SU-DHL-6 (cell line): ENCODE measurements around the gene SLC5A10.

ENCODE experiments used
- H2AFZ ChIP-seq: fragments of 200-600 bp; sonication (generic); 2 replicates; pipeline ENCODE4 v1.6.1; 2014; ENCODE audit warnings: low read depth, mild to moderate bottlenecking, moderate library complexity, mixed read lengths, antibody characterized with exemption, low read length; ENCODE audit not compliant: severe bottlenecking
- H3F3A ChIP-seq: fragments of 200-600 bp; shearing (Covaris generic); 2 replicates; pipeline ENCODE4 v1.6.0; 2016; ENCODE audit warnings: antibody characterized with exemption, mild to moderate bottlenecking; ENCODE audit not compliant: insufficient read depth
- H3K27ac ChIP-seq: fragments of 200-600 bp; sonication (generic); 2 replicates; pipeline ENCODE4 v1.5.1; 2016; ENCODE audit warnings: low read depth, mild to moderate bottlenecking, low read length, moderate library complexity, mixed read lengths
- H3K27me3 ChIP-seq: fragments of 200-600 bp; sonication (generic), shearing (Covaris generic); 2 replicates; pipeline ENCODE4 v1.6.0; 2014; ENCODE audit warnings: mild to moderate bottlenecking, low read length
- H3K36me3 ChIP-seq: fragments of 200-600 bp; sonication (generic); 2 replicates; pipeline ENCODE4 v1.6.1; 2014; ENCODE audit warnings: mild to moderate bottlenecking, low read length, mixed read lengths
- H3K4me2 ChIP-seq: fragments of 300-600, 200-600 bp; shearing (Covaris generic), sonication (generic); 2 replicates; pipeline ENCODE4 v1.6.0; 2014; ENCODE audit warnings: low read length, low read depth, mild to moderate bottlenecking; ENCODE audit not compliant: poor library complexity, severe bottlenecking
- H3K4me3 ChIP-seq: fragments of 200-600 bp; sonication (generic); 2 replicates; pipeline ENCODE4 v1.5.1; 2014; ENCODE audit warnings: antibody characterized with exemption, low read length, mild to moderate bottlenecking, mixed read lengths; ENCODE audit not compliant: insufficient read depth, poor library complexity, severe bottlenecking
- H3K79me2 ChIP-seq: fragments of 200-600 bp; sonication (generic); 2 replicates; pipeline ENCODE4 v1.6.1; 2014; ENCODE audit warnings: mild to moderate bottlenecking, low read length, moderate library complexity; ENCODE audit not compliant: insufficient read depth
- H3K9ac ChIP-seq: fragments of 200-600 bp; sonication (generic); 2 replicates; pipeline ENCODE4 v1.7.0; 2014; ENCODE audit warnings: mild to moderate bottlenecking, low read length
- H3K9me2 ChIP-seq: fragments of 200-600 bp; sonication (generic); replicated peaks from 2 replicates; pipeline ENCODE4 v1.6.1; 2014; ENCODE audit warnings: low read length; ENCODE audit not compliant: insufficient read depth
- H3K9me3 ChIP-seq: fragments of 200-600 bp; sonication (generic); 2 replicates; pipeline ENCODE4 v1.6.1; 2014; ENCODE audit warnings: low read length, mixed read lengths; ENCODE audit not compliant: insufficient read depth
- H4K20me1 ChIP-seq: fragments of 200-600 bp; sonication (generic); 2 replicates; pipeline ENCODE4 v1.6.1; 2014; ENCODE audit warnings: low read depth, mild to moderate bottlenecking, antibody characterized with exemption, low read length, moderate library complexity, mixed read lengths
- CTCF ChIP-seq: fragments of 200-600 bp; sonication (generic); IDR thresholded peaks from one replicate; pipeline ENCODE4 v1.5.1; 2017; ENCODE audit warnings: antibody characterized with exemption, mild to moderate bottlenecking, low read length, moderate library complexity; ENCODE audit not compliant: insufficient read depth, poor library complexity, severe bottlenecking
- EZH2phosphoT487 ChIP-seq: fragments of 200-600 bp; sonication (generic), shearing (Covaris generic); conservative IDR thresholded peaks from 2 replicates; pipeline ENCODE4 v1.6.1; 2018; ENCODE audit warnings: mild to moderate bottlenecking, antibody characterized with exemption, low read length, moderate library complexity, mixed read lengths

SLC5A10 gene

GRCh38 chr17:18938692-18939023, 13.3 kb upstream of the SLC5A10 start:
- no peaks in the 10 kb centered on the region for H3K9me2 ChIP-seq
- no peak overlapping the region for H3K4me3 ChIP-seq
- H3K27ac ChIP-seq, result no peak overlapping the region
- no peak overlapping the region for H3K9ac ChIP-seq
- H3F3A ChIP-seq, result 0 out of 2 replicates have a peak, but pooled peaks cover 6% of the 10 kb centered on the region
- no peaks in the 10 kb centered on the region for H3K79me2 ChIP-seq
- no peaks in the 10 kb centered on the region for H3K9me3 ChIP-seq
- no peaks in the 10 kb centered on the region for H3K36me3 ChIP-seq
- no peaks in the 10 kb centered on the region for H3K27me3 ChIP-seq
- no peak overlapping the region for H2AFZ ChIP-seq
- no peak overlapping the region for H3K4me2 ChIP-seq
- no peaks in the 10 kb centered on the region for H4K20me1 ChIP-seq
- TF ChIP-seq CTCF (no peak), EZH2phosphoT487 (no peak)

DNA sequence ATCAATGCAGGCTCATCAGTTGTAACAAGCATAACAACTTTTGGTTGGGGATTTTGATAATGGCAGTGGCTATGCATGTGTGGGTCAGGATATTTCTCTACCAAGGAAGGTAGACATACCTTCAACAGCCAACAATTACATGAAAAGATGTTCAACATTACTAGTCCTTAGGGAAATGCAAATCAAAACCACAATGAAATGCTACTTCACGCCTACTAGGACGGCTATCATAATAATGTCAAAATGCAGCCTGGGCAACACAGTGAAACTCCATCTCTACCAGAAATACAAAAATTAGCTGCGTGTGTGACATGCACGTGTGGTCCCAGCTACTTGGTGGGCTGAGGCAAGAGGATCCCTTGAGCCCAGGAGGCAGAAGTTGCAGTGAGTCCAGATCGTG, 7.3 kb upstream of the SLC5A10 start:
- H4K20me1 ChIP-seq, result no peaks in the 10 kb centered on the region
- no peak overlapping the region for H3K27ac ChIP-seq
- H3K27me3 ChIP-seq, result no peaks in the 10 kb centered on the region
- no peak for TF ChIP-seq EZH2phosphoT487
- H3K9ac ChIP-seq, result no peak overlapping the region
- H3K4me3 ChIP-seq, result no peak overlapping the region
- H3K79me2 ChIP-seq, result no peaks in the 10 kb centered on the region
- H3F3A ChIP-seq, result no peaks in the 10 kb centered on the region
- H3K36me3 ChIP-seq, result no peaks in the 10 kb centered on the region
- no peaks in the 10 kb centered on the region for H3K9me2 ChIP-seq
- H3K9me3 ChIP-seq, result no peaks in the 10 kb centered on the region
- H3K4me2 ChIP-seq, result peak overlapping the region; percentile 11
- no peak overlapping the region for H2AFZ ChIP-seq

- TF ChIP-seq EZH2phosphoT487, result no peak
- no peak for TF ChIP-seq CTCF
- H2AFZ ChIP-seq, result no peak overlapping the region
- H3K9me3 ChIP-seq, result no peaks in the 10 kb centered on the region
- H3K4me3 ChIP-seq, result no peak overlapping the region
- no peaks in the 10 kb centered on the region for H3F3A ChIP-seq
- no peaks in the 10 kb centered on the region for H3K27me3 ChIP-seq
- H3K27ac ChIP-seq, result no peak overlapping the region
- no peak overlapping the region for H3K4me2 ChIP-seq
- H3K36me3 ChIP-seq, result no peaks in the 10 kb centered on the region
- no peaks in the 10 kb centered on the region for H3K79me2 ChIP-seq
- H3K9ac ChIP-seq, result no peak overlapping the region
- H3K9me2 ChIP-seq, result no peaks in the 10 kb centered on the region
- no peaks in the 10 kb centered on the region for H4K20me1 ChIP-seq
Observed at GRCh38 chr17:18946536-18946935, 5.4 kb upstream of the SLC5A10 start.

DNA sequence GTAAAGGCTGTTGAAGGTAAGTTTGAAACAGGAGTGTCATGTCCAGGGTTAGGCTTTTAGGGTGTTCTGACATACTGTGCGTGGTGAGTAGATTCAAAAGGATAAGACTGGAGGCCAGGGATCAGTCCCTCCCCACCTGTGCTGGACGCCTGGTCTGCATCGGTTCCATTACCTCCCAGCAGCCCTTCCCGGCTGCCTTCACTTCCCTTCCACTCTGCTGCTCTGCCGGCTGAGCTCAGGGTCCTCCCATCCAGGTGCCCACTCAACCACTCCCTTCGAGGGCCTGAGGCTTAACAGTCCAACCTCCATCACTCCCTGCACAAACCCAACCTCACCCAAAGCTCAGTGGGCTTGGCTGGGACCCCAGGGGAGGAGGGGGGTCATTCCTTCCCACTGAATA, 4.1 kb upstream of the SLC5A10 start:
- Histone ChIP-seq H3K4me3 (no peak overlapping the region), H4K20me1 (no peaks in the 10 kb centered on the region), H3K27me3 (no peaks in the 10 kb centered on the region), H3K36me3 (no peaks in the 10 kb centered on the region), H3K27ac (no peak overlapping the region), H3F3A (no peaks in the 10 kb centered on the region), H3K4me2 (no peak overlapping the region), H3K9ac (no peak overlapping the region), H3K79me2 (no peaks in the 10 kb centered on the region), H3K9me3 (no peaks in the 10 kb centered on the region), H3K9me2 (no peaks in the 10 kb centered on the region), H2AFZ (no peak overlapping the region)
- TF ChIP-seq EZH2phosphoT487 (no peak), CTCF (no peak)
